HG03064 (cell line): ENCODE results near the gene CCL27.
"Not testable (repeated sequence)": the region's sequence is repeated elsewhere in the genome, so short reads cannot be mapped to it uniquely, and the experiment has no call there.

Experiments used
- ATAC-seq: cut with Tn5 transposase; IDR thresholded peaks from one replicate; pipeline ENCODE4 v1.9.1; 2021; ENCODE audit warnings: low read depth; ENCODE audit not compliant: unreplicated experiment

CCL27 gene

DNA sequence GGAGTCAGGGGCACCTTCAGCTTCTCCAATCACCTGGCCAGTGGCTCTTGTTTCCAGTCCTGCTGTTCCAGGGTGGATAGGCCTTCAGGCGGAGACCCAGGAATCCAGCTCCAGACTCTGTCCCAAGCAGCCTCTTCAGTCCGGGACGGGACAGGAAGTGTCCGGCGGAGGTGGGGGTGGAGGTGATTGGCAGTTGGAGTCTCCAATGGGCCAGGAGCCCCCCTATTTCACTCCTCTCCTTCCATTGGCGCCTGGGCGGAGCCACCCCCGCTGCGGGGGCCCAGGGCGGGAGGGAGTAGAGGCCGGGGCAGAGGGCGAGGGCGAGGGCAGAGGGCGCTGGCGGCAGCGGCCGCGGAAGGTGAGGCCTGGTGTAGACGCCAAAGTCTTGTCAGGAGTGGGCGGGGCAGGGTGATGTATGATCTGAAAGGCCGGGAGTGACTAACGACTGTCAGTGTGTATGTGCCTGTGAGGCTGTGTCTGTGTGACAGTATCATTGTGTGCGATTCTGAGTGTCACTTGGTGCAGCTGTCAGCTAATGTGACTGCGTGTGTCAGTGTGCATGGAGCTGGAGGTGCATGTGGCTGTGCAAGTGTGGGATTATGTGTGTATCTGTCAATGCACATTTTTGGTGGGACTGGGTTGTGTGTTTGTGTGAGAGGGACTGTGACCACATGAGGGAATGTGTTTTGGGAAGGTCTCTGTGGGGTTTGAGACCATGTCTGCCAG is 10.4 kb downstream of the CCL27 start, which contains the start of gene IL11RA:
IL11RA (plus strand) TSS at position 310 of the 726 bp plus-strand sequence. CDS start 3,033 bp downstream, outside the sequence.
- ATAC-seq = no peak

DNA sequence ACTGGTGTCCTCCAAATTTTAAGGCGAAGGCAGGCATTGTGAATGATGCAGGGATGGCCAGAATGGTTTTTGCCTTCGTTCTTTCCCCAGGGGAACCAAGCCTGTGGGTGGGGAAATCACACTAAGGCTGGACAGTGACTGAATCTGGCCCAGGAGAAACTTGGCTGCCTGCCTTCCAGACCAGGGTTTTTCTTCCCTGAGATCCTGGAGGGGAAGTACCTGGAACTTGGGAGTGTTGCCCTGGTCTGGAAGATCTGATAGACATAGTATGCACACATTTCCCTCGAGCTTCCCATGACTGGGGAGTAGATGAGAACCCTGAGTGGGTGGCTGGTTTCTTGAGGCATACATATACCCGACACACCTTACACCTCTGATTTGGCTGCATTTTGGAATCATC is 11.1 kb downstream of the CCL27 start:
- no peak for ATAC-seq

- ATAC-seq = no peak
Observed at GRCh38 chr9:34650816-34651215, 11.6 kb downstream of the CCL27 start.

DNA sequence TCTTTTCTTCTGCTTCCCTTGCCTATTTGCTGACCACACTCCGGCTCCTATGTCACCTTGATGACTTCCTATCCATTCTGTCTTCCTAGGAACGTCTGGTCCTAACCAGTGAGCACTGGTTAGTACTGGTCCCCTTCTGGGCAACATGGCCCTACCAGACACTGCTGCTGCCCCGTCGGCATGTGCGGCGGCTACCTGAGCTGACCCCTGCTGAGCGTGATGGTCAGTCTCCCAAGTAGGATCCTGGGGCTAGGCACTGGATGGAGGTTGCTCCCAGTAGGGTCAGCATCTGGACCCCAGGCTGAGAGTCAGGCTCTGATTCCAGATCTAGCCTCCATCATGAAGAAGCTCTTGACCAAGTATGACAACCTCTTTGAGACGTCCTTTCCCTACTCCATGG is 13.8 kb downstream of the CCL27 start:
- ATAC-seq = no peak

DNA sequence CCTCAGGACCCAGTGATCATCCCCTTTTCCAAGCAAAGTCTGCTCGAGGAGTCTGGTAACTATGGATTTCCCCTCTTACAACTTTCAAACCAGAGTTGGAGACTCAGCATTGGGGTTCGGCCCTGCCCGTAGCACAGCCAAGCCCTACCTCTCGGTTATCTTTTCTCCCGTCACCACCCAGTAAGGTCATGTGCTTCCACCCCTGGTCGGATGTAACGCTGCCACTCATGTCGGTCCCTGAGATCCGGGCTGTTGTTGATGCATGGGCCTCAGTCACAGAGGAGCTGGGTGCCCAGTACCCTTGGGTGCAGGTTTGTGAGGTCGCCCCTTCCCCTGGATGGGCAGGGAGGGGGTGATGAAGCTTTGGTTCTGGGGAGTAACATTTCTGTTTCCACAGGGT is 14.8 kb downstream of the CCL27 start:
- no peak for ATAC-seq

DNA sequence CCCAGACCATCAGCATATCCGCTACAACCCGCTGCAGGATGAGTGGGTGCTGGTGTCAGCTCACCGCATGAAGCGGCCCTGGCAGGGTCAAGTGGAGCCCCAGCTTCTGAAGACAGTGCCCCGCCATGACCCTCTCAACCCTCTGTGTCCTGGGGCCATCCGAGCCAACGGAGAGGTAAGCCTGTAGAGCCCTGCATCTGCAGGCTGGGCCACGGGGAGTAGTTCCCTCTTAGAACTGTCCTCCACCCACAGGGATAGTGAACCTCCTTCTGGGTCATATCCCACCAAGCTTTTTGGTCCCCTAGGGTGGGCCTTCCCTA is 15.4 kb downstream of the CCL27 start:
- ATAC-seq = no peak

GRCh38 chr9:34646211-34647083 is 16.0 kb downstream of the CCL27 start, which contains the start of gene GALT:
GALT (plus strand) TSS chr9:34646675; CDS start chr9:34646705, 30 bp downstream.
- ATAC-seq = peak; percentile 76

- no peak for ATAC-seq
Observed at GRCh38 chr9:34644766-34645314, 17.6 kb downstream of the CCL27 start.

DNA sequence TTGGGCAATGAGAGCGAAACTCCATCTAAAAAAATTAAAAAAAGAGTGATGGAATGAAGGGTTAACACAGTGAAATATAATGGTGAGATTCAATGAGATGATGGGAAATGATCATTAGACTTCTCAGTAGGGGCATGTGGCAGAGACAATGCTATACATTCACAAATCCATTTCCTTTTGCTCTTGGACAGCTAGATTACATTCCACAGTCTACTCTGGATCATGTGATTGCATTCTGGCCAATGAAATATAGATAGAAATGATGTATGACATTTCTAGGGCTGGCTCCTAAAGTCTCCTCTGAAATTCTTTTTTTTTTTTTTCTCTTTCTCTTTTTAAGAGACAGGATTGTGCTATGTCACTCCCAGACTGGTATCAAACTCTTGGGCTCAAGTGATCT is 19.8 kb downstream of the CCL27 start:
- no peak for ATAC-seq

DNA sequence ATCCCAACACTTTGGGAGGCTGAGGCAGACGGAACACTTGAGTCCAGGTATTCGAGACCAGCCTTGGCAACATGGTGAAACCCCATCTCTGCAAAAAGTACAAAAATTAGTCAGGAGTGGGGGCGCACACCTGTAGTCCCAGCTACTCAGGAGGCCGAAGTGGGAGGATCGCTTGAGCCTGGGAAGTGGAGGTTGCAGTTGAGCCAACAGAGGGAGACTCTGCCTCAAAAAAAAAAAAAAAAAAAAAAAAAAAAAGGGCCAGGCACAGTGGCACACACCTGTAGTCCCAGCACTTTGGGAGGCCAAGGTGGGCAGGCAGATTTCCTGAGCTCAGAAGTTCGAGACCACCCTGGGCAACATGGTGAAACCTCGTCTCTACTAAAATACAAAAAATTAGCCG is 23.1 kb downstream of the CCL27 start:
- not testable (repeated sequence) for ATAC-seq

- no peak for ATAC-seq
Observed at GRCh38 chr9:34638138-34638445, 24.4 kb downstream of the CCL27 start.

GRCh38 chr9:34637356-34638137 is 24.9 kb downstream of the CCL27 start, which contains the start of gene SIGMAR1:
SIGMAR1 (minus strand) TSS chr9:34637787; CDS start chr9:34637697, 90 bp downstream.
- ATAC-seq = peak; percentile 87

GRCh38 chr9:34636791-34637355 is 25.6 kb downstream of the CCL27 start:
- ATAC-seq = no peak

- ATAC-seq = no peak
Observed at GRCh38 chr9:34635556-34635955, 26.9 kb downstream of the CCL27 start.

- no peak for ATAC-seq
Observed at GRCh38 chr9:34634551-34635248, 27.8 kb downstream of the CCL27 start.

DNA sequence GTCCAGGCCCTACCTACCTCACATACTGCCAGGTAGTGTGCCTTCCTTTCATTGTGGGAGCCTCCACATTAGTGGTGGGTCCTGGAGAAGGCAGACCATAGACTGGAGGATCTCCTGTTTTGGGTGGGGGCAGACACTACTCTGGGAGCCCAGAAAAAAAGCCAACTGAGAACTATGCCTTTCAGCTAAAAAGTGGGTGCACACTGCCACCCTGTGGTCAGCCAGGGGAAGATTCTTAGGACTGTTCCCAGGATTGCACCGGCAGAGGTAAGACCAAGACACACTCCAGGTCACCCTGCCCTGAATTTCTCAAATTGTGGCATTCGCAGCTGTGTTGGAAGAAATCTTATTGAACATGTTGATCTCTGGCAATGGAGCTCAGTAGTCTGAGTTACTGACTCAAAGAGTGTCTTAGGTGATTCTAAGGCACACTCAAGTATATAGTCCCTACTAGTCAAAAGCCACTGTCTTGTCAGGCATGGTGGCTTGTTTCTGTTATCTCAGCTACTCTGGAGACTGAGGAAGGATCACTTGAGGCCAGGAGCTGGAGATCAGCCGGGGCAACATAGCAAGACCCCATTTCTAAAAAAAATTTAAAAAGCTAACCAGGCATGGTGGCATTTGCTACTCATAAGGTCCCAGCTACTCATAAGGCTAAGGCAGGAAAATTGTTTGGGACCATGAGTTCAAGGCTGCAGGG is 28.5 kb downstream of the CCL27 start:
- no peak for ATAC-seq

DNA sequence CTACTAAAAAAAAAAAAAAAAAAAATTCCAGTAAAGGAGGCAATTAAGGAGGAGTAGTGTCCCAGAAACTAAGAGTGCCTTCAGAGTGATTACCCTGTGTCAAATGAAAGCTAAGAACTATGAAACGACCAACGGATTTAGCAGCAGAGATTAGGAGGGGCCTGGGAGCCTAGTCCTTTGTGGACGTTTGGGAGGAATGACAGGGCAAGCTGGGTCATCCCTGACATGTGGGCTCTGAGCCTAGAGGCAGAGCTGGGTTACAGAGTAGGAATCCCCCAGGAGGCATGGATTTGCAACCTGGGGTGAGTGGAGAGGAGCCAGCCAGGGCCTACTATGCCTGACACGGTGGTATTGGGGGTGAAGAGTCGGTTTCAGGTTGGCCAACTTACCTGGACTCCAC is 29.3 kb downstream of the CCL27 start:
- no peak for ATAC-seq

GRCh38 chr9:34630402-34631154 is 31.9 kb downstream of the CCL27 start:
- no peak for ATAC-seq

- no peak for ATAC-seq
Observed at GRCh38 chr9:34629491-34629808, 33.0 kb downstream of the CCL27 start.
